ENCODE results near the gene THOC1.
"Not testable (repeated sequence)": the region's sequence is repeated elsewhere in the genome, so short reads cannot be mapped to it uniquely, and the experiment has no call there.

Gene THOC1

DNA sequence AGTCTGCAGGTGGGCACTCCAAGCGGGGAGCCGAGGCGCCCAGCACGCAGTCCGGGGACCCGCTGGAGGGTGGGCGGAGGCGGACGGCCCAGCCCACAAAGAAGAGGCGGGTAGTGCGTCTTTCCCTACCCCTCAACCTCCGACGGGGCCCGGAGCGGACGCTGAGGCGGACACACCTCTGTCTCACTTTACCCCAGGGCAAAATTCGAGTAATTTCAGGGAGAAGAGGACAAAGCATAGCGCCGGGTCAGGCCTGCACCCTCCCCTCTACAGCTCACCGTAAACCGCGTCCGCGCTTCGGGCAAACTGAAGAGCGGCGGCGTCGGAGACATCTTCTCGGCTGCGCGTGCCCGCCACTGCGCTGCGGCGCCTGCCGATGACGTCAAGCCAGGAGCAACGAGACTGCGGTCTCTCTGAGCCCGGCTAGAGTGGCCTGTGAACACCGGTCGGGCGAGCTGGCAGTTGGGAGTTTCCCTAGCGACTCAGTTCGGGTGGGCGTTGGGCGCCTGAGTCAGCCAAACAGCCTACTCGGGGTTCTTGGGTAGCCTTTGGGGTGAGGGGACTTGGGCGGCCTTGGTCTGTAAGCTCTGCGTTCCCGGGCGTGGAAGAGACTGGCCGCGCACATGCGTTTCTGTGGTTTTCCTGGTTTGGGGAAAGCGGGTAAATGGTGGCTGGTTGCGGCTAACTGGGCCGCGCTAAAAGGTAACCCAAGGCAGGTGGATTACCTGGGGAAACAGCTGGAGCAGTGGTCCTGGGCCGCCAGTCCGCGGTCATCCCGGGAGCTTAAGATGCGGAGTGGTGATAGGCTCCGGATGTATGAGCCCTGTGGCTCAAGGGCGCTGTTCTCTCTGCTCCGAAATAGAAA lies at the start of gene THOC1:
THOC1 (minus strand) TSS at position 360 of the 865 bp plus-strand sequence; CDS start at position 332, 28 bp downstream.
- DNase-seq (ENCODE audit: low spot score), result peak; percentile 87

GRCh38 chr18:317618-318017 lies 49.8 kb upstream of the THOC1 start:
- no peak for DNase-seq (ENCODE audit: low spot score)

GRCh38 chr18:316393-316792 lies 48.5 kb upstream of the THOC1 start:
- no peak for DNase-seq (ENCODE audit: low spot score)

DNA sequence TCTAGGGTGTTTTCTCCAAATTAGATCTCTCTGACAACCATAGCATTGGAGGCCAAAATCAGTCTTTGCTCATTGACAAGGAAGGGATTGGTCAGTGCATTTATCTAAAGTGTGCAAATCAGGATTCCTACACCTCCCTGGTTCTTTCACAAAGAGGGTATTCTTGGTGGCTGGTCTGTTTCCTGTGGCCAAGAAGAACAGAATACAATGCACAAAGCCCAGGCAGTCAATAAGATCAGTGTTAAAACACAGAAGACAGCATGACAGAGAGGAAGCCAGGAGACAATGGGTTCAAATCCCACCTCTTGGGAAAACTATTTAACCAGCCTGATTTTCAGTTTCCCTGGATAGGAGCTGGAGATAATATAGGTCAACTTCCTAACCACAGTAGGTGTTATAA lies 46.1 kb upstream of the THOC1 start:
- no peak for DNase-seq (ENCODE audit: low spot score)

GRCh38 chr18:312415-312814 lies 44.6 kb upstream of the THOC1 start:
- no peak for DNase-seq (ENCODE audit: low spot score)

DNA sequence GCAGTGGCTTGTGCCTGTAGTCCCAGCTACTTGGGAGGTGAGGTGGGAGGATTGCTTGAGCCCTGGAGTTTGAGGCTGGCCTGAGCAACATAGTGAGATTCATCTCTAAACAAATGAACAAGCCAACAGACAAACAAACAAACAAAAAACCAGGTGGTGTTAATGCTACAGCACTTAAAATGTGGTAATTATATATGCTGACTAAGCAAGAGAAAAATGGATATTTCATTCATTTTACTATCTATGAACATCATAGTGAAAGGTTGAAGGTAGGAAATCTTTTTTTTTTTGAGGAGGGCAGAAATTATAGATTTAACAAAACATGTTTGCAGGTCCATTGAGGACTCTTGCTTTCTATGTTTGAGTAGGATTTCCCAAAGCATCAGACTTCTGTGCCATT lies 42.2 kb upstream of the THOC1 start:
- DNase-seq (ENCODE audit: low spot score), result no peak

GRCh38 chr18:308086-308485 lies 40.2 kb upstream of the THOC1 start:
- not testable (repeated sequence) for DNase-seq (ENCODE audit: low spot score)

DNA sequence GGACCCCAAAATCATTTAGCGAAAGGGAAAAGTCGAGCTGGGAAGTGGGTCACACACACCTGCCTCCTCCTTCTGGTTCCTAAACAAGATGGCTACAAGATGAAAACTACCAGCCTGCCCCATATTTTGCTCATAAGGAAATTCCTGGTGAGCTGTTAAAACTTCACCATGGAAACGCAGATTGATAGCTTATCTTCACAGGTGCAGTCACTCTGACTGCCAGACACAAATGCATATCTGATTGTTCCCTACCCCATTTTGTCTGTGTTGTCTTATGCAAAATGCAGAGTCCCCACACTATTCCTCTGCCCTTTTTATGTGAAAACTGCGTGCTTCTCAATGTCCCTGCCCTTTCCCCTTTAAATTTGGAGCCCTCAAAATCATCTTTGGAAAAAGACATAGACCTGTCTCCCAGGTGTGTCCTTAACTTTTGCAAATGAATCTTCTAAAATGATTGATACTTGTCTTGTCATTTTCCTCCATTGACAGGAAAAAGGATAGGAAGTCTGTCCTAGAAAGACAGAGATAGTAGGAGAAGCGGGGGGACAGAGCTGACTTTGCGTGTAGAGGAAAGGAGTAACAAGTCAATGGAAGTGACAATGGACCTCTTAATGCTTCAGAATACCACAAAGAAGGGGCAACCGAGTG lies 38.9 kb upstream of the THOC1 start:
- no peak for DNase-seq (ENCODE audit: low spot score)

GRCh38 chr18:305003-305501 lies 37.2 kb upstream of the THOC1 start:
- no peak for DNase-seq (ENCODE audit: low spot score)

- no peak for DNase-seq (ENCODE audit: low spot score)
These were observed 35.8 kb upstream of the THOC1 start for GRCh38 chr18:303607-304006.

- no peak for DNase-seq (ENCODE audit: low spot score)
These were observed 35.2 kb upstream of the THOC1 start for GRCh38 chr18:303011-303410.

- DNase-seq (ENCODE audit: low spot score), result no peak
These were observed 34.2 kb upstream of the THOC1 start for GRCh38 chr18:302097-302496.

DNA sequence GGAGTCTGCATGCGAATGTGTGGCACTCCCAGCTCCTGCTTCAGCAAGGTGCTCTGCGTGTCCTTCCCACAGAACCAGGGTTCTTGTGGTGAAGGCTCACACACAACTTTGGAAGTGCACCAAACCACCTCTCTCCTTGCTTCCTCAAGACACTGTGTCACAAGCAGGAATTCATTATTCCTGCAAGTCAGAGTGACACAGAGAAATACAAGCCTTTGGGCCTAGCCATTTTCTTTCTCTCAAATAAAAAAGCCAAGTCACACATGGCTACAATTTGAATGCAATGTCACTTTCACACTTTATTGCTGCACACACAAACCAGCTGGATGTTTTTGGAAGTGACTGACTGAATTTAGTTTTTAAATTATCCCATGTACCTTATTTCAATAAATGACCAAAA lies 30.1 kb upstream of the THOC1 start:
- DNase-seq (ENCODE audit: low spot score), result no peak

- DNase-seq (ENCODE audit: low spot score), result no peak
These were observed 28.1 kb upstream of the THOC1 start for GRCh38 chr18:295756-296490.

GRCh38 chr18:294566-294965 lies 26.7 kb upstream of the THOC1 start:
- DNase-seq (ENCODE audit: low spot score), result no peak

GRCh38 chr18:293536-293935 lies 25.7 kb upstream of the THOC1 start:
- DNase-seq (ENCODE audit: low spot score), result no peak

- DNase-seq (ENCODE audit: low spot score), result no peak
These were observed 24.4 kb upstream of the THOC1 start for GRCh38 chr18:292271-292670.

DNA sequence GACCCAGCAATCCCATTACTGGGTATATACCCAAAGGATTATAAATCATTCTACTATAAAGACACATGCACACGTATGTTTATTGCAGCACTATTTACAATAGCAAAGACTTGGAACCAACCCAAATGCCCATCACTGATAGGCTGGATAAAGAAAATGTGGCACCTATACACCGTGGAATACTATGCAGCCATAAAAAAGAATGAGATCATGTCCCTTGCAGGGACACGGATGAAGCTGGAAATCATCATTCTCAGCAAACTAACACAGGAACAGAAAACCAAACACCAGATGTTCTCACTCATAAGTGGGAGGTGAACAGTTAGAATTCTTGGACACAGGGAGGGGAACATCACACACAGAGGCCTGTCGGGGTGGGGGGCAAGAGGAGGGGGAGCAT lies 22.1 kb upstream of the THOC1 start:
- not testable (repeated sequence) for DNase-seq (ENCODE audit: low spot score)

GRCh38 chr18:289026-289425 lies 21.2 kb upstream of the THOC1 start:
- DNase-seq (ENCODE audit: low spot score), result no peak

- no peak for DNase-seq (ENCODE audit: low spot score)
These were observed 18.9 kb upstream of the THOC1 start for GRCh38 chr18:286515-287310.

GRCh38 chr18:285817-286216 lies 18.0 kb upstream of the THOC1 start:
- no peak for DNase-seq (ENCODE audit: low spot score)

DNA sequence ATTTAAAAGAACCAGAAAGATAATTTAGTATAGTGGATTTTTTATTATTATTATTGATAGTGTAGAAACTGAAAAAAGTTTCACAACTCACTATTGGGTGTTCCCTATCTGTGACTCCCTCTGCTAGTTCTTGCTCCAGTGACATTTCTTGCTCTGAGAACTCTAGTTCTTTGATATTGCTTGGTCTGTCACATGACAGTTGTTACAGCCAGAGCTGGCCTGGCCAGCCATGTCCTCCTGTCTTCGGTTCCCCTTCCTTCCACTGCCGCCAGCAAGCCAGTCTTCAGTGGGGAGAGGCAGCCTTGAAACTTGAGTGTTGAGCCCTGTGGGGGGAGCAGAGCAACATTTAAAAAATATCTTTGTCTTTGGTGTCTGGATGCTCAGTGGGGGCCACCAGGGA lies 7.6 kb upstream of the THOC1 start:
- DNase-seq (ENCODE audit: low spot score), result no peak
